Measurements from ENCODE around the gene FAM81B.

DNA sequence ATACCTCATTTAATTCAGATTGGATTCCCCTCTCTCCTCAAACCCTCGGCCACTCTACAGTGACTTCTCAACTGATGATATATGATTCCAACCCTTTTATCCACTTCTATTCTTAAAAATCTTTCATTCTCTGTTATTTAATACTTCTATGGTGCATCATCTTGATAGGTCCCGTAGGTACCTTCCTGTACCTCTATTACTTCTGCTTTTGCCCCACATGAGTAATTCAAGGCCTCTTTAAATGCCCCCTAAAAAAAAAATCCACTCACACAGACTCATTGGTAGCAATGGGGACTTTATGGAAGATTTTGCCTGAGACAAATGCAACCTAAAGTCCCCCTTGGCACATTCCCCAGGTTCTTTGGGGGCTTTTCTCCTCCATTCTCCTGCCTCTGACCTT lies 54.3 kb downstream of the FAM81B start:
- TF ChIP-seq, protein P1, sequence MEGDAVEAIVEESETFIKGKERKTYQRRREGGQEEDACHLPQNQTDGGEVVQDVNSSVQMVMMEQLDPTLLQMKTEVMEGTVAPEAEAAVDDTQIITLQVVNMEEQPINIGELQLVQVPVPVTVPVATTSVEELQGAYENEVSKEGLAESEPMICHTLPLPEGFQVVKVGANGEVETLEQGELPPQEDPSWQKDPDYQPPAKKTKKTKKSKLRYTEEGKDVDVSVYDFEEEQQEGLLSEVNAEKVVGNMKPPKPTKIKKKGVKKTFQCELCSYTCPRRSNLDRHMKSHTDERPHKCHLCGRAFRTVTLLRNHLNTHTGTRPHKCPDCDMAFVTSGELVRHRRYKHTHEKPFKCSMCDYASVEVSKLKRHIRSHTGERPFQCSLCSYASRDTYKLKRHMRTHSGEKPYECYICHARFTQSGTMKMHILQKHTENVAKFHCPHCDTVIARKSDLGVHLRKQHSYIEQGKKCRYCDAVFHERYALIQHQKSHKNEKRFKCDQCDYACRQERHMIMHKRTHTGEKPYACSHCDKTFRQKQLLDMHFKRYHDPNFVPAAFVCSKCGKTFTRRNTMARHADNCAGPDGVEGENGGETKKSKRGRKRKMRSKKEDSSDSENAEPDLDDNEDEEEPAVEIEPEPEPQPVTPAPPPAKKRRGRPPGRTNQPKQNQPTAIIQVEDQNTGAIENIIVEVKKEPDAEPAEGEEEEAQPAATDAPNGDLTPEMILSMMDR (IDR thresholded peaks at IDR 0.05; ENCODE audit: extremely low read depth in 1 of 2, insufficient read depth in 1 of 2, low read depth in 1 of 2, low read length in 2 of 2): no peak
- TF ChIP-seq MYC (IDR thresholded peaks at IDR 0.05; ENCODE audit: low read depth, low read length): no peak
- TF ChIP-seq EZH2 (IDR thresholded peaks at IDR 0.05; ENCODE audit: borderline replicate concordance, low read depth, low read length, severe bottlenecking): no peak
- no peak for TF ChIP-seq POLR2AphosphoS5 (IDR thresholded peaks at IDR 0.05; ENCODE audit: insufficient read depth, low read depth, low read length)

Measured in endothelial cell of umbilical vein (primary cell).